Measurements from ENCODE around the gene TNFRSF1A. TPM values are rescaled to one million over a fixed set of nuclear protein-coding genes. Genes with fewer than 3 reads are reported as not detected.

The TNFRSF1A gene
- total and polyA plus RNA-seq, 2 donors from 2014 or later, result 99.6 to 186 TPM

- H3K4me3 ChIP-seq (ENCODE audit: low read length in 3 of 3), result no peak overlapping the region
- DNase-seq (peak in 1 of 5 donors; percentile 38), FAIRE-seq (no peak)
- no peak overlapping the region for H3K9ac ChIP-seq (ENCODE audit: low read length in 3 of 3)
- no peaks in the 10 kb centered on the region for H3K9me3 ChIP-seq (ENCODE audit: control insufficient read depth in 2 of 3, insufficient read depth in 1 of 3, low read length in 3 of 3)
- TF ChIP-seq CTCF (IDR thresholded peaks at IDR 0.05; ENCODE audit: borderline replicate concordance, extremely low read depth, insufficient read depth), result no peak
- H3K27ac ChIP-seq (ENCODE audit: low read depth in 2 of 2, low read length in 2 of 2), result peak overlapping the region in 1 of 2 donors; percentile 60
- H3K27me3 ChIP-seq (ENCODE audit: control insufficient read depth, insufficient read depth, low read length), result no peaks in the 10 kb centered on the region
- intact Hi-C loops (cut with DNase I), result loop anchor here (5.0 kb wide), 1 partner anchor 57 kb away; the partner anchor contains the start of gene LTBR
- peaks cover 0 to 24% (median 2%) of the 10 kb centered on the region in 3 donors for H3K36me3 ChIP-seq (ENCODE audit: control insufficient read depth in 2 of 3, insufficient read depth in 3 of 3, low read length in 3 of 3)
- peaks cover 0 to 39% (median 25%) of the 10 kb centered on the region in 3 donors for H3K4me1 ChIP-seq (ENCODE audit: control insufficient read depth in 2 of 3, insufficient read depth in 2 of 3, low read depth in 1 of 3, low read length in 3 of 3)
Measured at GRCh38 chr12:6324936-6325750, 16.7 kb downstream of the TNFRSF1A start.

- DNase-seq, result peak in 1 of 5 donors; percentile 56
- intact Hi-C loops (cut with DNase I), result no loop called here
- Histone ChIP-seq H3K9me3 (ENCODE audit: control insufficient read depth in 2 of 3, insufficient read depth in 1 of 3, low read length in 3 of 3) (no peaks in the 10 kb centered on the region), H3K36me3 (ENCODE audit: control insufficient read depth in 2 of 3, insufficient read depth in 3 of 3, low read length in 3 of 3) (peaks cover 0 to 14% (median 0%) of the 10 kb centered on the region in 3 donors), H3K4me3 (ENCODE audit: low read length in 3 of 3) (no peak overlapping the region), H3K9ac (ENCODE audit: low read length in 3 of 3) (peak overlapping the region in 1 of 3 donors; percentile 37), H3K4me1 (ENCODE audit: control insufficient read depth in 2 of 3, insufficient read depth in 2 of 3, low read depth in 1 of 3, low read length in 3 of 3) (peaks cover 0 to 38% (median 25%) of the 10 kb centered on the region in 3 donors), H3K27me3 (ENCODE audit: control insufficient read depth, insufficient read depth, low read length) (no peaks in the 10 kb centered on the region), H3K27ac (ENCODE audit: low read depth in 2 of 2, low read length in 2 of 2) (peak overlapping the region; percentile 79 to 88)
- FAIRE-seq, result no peak
- no peak for TF ChIP-seq CTCF (IDR thresholded peaks at IDR 0.05; ENCODE audit: borderline replicate concordance, extremely low read depth, insufficient read depth)
Measured at GRCh38 chr12:6323995-6324711, 17.7 kb downstream of the TNFRSF1A start.

GRCh38 chr12:6323340-6323994, 18.4 kb downstream of the TNFRSF1A start:
- Histone ChIP-seq H3K27ac (ENCODE audit: low read depth in 2 of 2, low read length in 2 of 2) (peak overlapping the region; percentile 79 to 88), H3K4me1 (ENCODE audit: control insufficient read depth in 2 of 3, insufficient read depth in 2 of 3, low read depth in 1 of 3, low read length in 3 of 3) (peaks cover 0 to 38% (median 25%) of the 10 kb centered on the region in 3 donors), H3K4me3 (ENCODE audit: low read length in 3 of 3) (no peak overlapping the region), H3K36me3 (ENCODE audit: control insufficient read depth in 2 of 3, insufficient read depth in 3 of 3, low read length in 3 of 3) (peaks cover 0 to 7% (median 0%) of the 10 kb centered on the region in 3 donors), H3K9ac (ENCODE audit: low read length in 3 of 3) (peak overlapping the region in 1 of 3 donors; percentile 37), H3K9me3 (ENCODE audit: control insufficient read depth in 2 of 3, insufficient read depth in 1 of 3, low read length in 3 of 3) (no peaks in the 10 kb centered on the region), H3K27me3 (ENCODE audit: control insufficient read depth, insufficient read depth, low read length) (no peaks in the 10 kb centered on the region)
- TF ChIP-seq CTCF (IDR thresholded peaks at IDR 0.05; ENCODE audit: borderline replicate concordance, extremely low read depth, insufficient read depth), result peak; percentile 28
- intact Hi-C loops (cut with DNase I), result no loop called here
- peak; percentile 82 for FAIRE-seq
- peak in 4 of 5 donors; percentile 49 to 90 (median 70) for DNase-seq

Measured in kidney (tissue), 14 donors.